Suprapubic skin (tissue), 4 donors: ENCODE results near the gene TMEM235.

ENCODE experiments used
- POLR2A ChIP-seq, 2 donors: fragments of 450-650 bp; IDR thresholded peaks; one replicate each; pipeline ENCODE4 v1.6.1; 2017; ENCODE audit warnings: antibody characterized with exemption in 2 of 2, mild to moderate bottlenecking in 2 of 2, moderate library complexity in 2 of 2
- POLR2AphosphoS5 ChIP-seq, 3 donors: sonication (generic); formaldehyde crosslinking; IDR thresholded peaks; one replicate each; pipeline ENCODE4 v1.6.1; 2017; ENCODE audit warnings: antibody characterized with exemption in 3 of 3
- TF ChIP-seq, protein P1 (sequence below), 2 donors: fragments of 200-600 bp in 1 of 2; fragments of 450-650 bp in 1 of 2; sonication (generic) in 1 of 2; IDR thresholded peaks; one replicate each; pipeline ENCODE4 v1.5.1; 2016 to 2019; ENCODE audit warnings: antibody characterized with exemption in 2 of 2, mild to moderate bottlenecking in 1 of 2, moderate library complexity in 1 of 2

DNA sequence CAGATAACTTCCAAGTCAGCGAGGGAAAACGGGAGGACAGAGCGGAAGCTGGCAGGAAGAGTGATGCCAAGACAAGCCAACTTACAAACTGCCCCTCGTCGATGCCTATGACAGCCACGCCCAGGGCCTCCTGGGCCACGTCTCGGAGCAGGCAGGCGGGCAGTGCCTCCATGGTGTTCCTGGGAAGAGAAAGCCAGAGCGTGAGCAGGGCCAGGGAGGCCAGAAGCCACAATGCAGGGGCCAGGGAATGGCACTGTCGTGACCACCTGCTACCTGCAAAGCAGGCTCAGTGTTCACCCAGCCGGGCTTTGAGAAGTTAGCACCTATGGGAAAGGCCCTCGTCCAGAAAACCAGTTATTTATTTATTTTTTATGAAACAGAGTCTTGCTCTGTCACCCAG, 48.9 kb upstream of the TMEM235 start:
- TF ChIP-seq, protein P1, sequence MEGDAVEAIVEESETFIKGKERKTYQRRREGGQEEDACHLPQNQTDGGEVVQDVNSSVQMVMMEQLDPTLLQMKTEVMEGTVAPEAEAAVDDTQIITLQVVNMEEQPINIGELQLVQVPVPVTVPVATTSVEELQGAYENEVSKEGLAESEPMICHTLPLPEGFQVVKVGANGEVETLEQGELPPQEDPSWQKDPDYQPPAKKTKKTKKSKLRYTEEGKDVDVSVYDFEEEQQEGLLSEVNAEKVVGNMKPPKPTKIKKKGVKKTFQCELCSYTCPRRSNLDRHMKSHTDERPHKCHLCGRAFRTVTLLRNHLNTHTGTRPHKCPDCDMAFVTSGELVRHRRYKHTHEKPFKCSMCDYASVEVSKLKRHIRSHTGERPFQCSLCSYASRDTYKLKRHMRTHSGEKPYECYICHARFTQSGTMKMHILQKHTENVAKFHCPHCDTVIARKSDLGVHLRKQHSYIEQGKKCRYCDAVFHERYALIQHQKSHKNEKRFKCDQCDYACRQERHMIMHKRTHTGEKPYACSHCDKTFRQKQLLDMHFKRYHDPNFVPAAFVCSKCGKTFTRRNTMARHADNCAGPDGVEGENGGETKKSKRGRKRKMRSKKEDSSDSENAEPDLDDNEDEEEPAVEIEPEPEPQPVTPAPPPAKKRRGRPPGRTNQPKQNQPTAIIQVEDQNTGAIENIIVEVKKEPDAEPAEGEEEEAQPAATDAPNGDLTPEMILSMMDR (IDR thresholded peaks at IDR 0.05) = no peak
- TF ChIP-seq POLR2A (IDR thresholded peaks at IDR 0.05) (no peak), POLR2AphosphoS5 (IDR thresholded peaks at IDR 0.05) (no peak)
